Tibial artery (tissue), 4 donors: ENCODE data around the gene CYP20A1.

Experiments
- DNase-seq, 2 donors: peaks; one replicate each; pipeline ENCODE4 v3.0.0-alpha.2; 2019
- H3K27ac ChIP-seq, 2 donors: fragments of 200-600 bp; sonication (generic) in 1 of 2; 1 replicate in 1 of 2; 2 replicates in 1 of 2; pipeline ENCODE4 v1.5.1; 2018 to 2019; ENCODE audit warnings: mild to moderate bottlenecking in 1 of 2
- H3K27me3 ChIP-seq, 2 donors: fragments of 200-600 bp; sonication (generic) in 1 of 2; one replicate each; pipeline versions ENCODE4 v1.5.1 to v1.6.0; 2016 to 2019
- H3K36me3 ChIP-seq, 3 donors: fragments of 200-600 bp; sonication (generic) in 2 of 3; one replicate each; pipeline ENCODE4 v1.5.1; 2016 to 2019; ENCODE audit warnings: mild to moderate bottlenecking in 2 of 3
- H3K4me1 ChIP-seq, 4 donors: fragments of 200-600 bp; sonication (generic) in 2 of 4; 1 replicate in 3 of 4; 2 replicates in 1 of 4; pipeline ENCODE4 v1.5.1; 2016 to 2019
- H3K4me3 ChIP-seq, 2 donors: fragments of 200-600 bp; sonication (generic) in 1 of 2; 1 replicate in 1 of 2; 2 replicates in 1 of 2; pipeline ENCODE4 v1.5.1; 2018 to 2019; ENCODE audit warnings: mild to moderate bottlenecking in 2 of 2
- H3K9me3 ChIP-seq, 3 donors: fragments of 200-600 bp; sonication (generic) in 1 of 3; one replicate each; pipeline ENCODE4 v1.5.1; 2016 to 2019
- intact Hi-C: fragments of 100-400 bp; cut with DNase I; formaldehyde crosslinking; loops from one replicate; pipeline ENCODE4 v1.15.0; 2023; ENCODE audit warnings: low total_unique reads
- TF ChIP-seq, protein P1 (sequence below), 2 experiments: fragments of 200-600 bp in 1 of 2; fragments of 450-650 bp in 1 of 2; IDR thresholded peaks; one replicate each; pipeline ENCODE4 v1.5.1; 2017 to 2019; ENCODE audit warnings: antibody characterized with exemption in 2 of 2, mild to moderate bottlenecking in 1 of 2, moderate library complexity in 1 of 2

CYP20A1 gene

DNA sequence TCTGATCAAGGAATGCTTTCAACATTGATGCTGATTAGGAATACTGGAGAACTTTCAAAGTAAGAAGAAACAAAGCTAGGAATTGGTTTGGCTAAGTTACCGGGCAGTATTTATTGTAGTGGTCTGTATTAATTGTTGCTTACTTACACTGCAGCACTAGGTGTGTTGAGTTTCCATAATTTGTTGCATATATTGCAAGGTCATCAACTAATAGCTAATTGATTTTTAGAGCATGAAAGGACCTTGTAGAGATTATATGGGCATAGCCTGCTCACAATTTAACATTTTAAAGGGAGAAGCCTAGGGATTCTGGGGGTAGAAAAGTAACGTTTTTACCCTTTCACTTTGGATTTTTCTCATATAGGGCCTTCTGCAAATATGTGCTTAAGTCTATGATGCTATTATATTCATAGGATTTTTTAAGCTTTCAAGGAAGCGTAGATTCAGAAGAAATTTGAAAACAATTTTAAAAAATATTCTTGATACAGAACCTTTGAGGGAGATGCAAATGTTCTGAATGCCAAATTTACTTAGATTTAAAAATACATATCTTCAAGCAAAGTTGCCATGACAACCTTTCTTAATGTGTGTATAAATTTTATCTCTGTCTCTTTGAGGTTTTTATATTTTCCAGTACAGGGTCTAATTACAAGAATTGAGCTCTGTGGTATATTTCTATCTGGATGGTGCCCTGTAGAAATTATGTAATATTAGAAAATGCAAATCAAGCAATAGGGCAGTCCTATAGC lies 72.0 kb downstream of the CYP20A1 start:
- peaks cover 11 to 19% (median 13%) of the 10 kb centered on the region in 3 donors for H3K36me3 ChIP-seq
- no peaks in the 10 kb centered on the region for H3K27me3 ChIP-seq
- no peak for DNase-seq
- no peaks in the 10 kb centered on the region for H3K4me1 ChIP-seq
- TF ChIP-seq, protein P1, sequence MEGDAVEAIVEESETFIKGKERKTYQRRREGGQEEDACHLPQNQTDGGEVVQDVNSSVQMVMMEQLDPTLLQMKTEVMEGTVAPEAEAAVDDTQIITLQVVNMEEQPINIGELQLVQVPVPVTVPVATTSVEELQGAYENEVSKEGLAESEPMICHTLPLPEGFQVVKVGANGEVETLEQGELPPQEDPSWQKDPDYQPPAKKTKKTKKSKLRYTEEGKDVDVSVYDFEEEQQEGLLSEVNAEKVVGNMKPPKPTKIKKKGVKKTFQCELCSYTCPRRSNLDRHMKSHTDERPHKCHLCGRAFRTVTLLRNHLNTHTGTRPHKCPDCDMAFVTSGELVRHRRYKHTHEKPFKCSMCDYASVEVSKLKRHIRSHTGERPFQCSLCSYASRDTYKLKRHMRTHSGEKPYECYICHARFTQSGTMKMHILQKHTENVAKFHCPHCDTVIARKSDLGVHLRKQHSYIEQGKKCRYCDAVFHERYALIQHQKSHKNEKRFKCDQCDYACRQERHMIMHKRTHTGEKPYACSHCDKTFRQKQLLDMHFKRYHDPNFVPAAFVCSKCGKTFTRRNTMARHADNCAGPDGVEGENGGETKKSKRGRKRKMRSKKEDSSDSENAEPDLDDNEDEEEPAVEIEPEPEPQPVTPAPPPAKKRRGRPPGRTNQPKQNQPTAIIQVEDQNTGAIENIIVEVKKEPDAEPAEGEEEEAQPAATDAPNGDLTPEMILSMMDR (IDR thresholded peaks at IDR 0.05), result no peak
- H3K27ac ChIP-seq, result no peak overlapping the region
- intact Hi-C loops, result no loop called here
- H3K9me3 ChIP-seq, result no peaks in the 10 kb centered on the region
- no peak overlapping the region for H3K4me3 ChIP-seq

DNA sequence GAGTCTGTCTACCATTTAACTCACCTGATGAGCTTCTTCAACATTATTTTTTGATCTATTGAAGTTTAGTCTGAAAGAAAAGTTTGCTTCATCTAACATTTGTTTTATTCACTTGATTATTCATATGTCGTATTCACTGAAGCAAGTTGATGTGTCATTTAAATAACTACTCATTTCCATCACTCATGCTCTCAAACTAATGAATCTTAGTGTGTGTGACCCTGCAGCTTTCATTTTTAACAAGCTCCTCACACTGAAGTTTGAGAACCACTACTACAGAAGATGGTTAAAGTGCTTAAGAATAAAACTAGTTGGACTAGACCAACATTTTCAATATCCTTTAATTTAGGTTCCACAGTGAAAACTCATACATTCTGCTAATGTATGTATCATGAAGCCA lies 87.5 kb downstream of the CYP20A1 start:
- DNase-seq, result no peak
- Histone ChIP-seq H3K4me1 (peaks cover 0 to 27% (median 10%) of the 10 kb centered on the region in 4 donors), H3K27ac (no peak overlapping the region), H3K36me3 (no peaks in the 10 kb centered on the region), H3K27me3 (no peaks in the 10 kb centered on the region), H3K9me3 (no peaks in the 10 kb centered on the region), H3K4me3 (no peak overlapping the region)
- intact Hi-C loops, result no loop called here
- TF ChIP-seq, protein P1 (IDR thresholded peaks at IDR 0.05), result no peak

DNA sequence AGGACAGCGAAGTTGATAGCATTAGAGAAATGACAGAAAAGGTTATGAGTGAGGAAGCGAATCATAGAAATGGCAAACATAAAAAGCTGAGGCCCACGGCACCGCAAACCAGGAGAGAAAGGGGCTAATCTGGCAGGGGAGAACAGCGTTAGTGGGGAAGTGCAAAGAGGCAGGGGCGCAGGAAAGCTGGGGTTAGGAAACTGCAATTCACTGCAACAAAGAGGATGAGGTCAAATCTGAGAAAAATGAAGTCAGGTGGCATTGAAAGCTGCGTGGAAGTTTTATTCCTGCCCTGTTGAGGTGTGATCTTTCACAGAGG lies 88.7 kb downstream of the CYP20A1 start:
- Histone ChIP-seq H3K4me1 (peaks cover 0 to 27% (median 10%) of the 10 kb centered on the region in 4 donors), H3K27me3 (no peaks in the 10 kb centered on the region), H3K9me3 (no peaks in the 10 kb centered on the region), H3K4me3 (peak overlapping the region; percentile 96 to 99), H3K27ac (peak overlapping the region; percentile 85 to 90), H3K36me3 (no peaks in the 10 kb centered on the region)
- TF ChIP-seq, protein P1 (IDR thresholded peaks at IDR 0.05), result no peak
- intact Hi-C loops, result no loop called here
- DNase-seq, result no peak

DNA sequence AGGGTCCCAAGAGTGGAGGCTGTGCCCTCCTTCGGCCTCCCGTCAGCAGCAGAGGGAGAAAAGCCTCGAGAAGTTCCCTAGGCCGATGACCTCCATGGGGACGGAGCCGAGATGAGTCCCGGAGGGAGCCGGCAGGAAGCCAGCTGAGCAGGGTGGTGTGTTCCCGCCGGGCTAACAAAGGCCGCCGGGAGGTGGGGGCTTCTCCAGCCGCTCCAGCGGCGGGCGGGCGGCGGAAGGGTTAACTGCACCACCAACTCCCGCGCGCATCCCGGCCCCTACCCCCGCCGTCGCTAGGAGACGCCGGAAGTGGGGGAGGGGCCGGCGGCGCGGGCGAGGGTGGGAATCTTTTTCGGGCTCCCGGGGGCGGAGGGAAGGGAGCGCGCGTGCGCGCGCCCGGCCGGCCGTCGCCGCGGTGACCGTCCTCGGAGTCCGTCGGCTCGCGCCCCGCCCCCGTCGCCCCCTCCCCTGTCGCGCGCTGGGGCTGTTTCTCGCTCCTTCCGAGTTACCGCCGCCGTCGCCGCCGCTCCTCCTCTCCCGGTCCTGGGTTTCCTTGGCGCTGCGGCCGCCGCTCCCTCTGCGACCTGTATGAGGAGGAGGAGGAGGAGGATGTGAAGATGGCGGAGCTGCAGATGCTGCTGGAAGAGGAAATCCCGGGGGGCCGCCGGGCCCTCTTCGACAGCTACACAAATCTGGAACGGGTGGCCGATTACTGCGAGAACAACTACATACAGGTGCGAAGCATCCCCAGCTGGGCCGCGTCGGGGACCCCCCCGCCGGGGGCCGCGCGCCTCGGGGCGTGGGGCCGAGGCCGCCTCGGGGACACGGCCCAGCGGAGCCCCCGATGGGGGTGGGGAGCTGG lies 89.3 kb downstream of the CYP20A1 start, which contains the start of gene ABI2:
Gene ABI2 (plus strand): TSS at position 494 of the 859 bp plus-strand sequence. CDS start 121 bp downstream, at position 615.
- Histone ChIP-seq H3K4me3 (peak within 1 kb of the TSS; percentile 96 to 99), H3K36me3 (no peaks in the 10 kb centered on the region), H3K27me3 (no peaks in the 10 kb centered on the region), H3K27ac (peak within 1 kb of the TSS; percentile 85 to 90), H3K9me3 (no peaks in the 10 kb centered on the region), H3K4me1 (peaks cover 0 to 27% (median 10%) of the 10 kb centered on the region in 4 donors)
- TF ChIP-seq, protein P1 (IDR thresholded peaks at IDR 0.05), result no peak
- intact Hi-C loops, result no loop called here
- DNase-seq, result peak; percentile 66 to 89

DNA sequence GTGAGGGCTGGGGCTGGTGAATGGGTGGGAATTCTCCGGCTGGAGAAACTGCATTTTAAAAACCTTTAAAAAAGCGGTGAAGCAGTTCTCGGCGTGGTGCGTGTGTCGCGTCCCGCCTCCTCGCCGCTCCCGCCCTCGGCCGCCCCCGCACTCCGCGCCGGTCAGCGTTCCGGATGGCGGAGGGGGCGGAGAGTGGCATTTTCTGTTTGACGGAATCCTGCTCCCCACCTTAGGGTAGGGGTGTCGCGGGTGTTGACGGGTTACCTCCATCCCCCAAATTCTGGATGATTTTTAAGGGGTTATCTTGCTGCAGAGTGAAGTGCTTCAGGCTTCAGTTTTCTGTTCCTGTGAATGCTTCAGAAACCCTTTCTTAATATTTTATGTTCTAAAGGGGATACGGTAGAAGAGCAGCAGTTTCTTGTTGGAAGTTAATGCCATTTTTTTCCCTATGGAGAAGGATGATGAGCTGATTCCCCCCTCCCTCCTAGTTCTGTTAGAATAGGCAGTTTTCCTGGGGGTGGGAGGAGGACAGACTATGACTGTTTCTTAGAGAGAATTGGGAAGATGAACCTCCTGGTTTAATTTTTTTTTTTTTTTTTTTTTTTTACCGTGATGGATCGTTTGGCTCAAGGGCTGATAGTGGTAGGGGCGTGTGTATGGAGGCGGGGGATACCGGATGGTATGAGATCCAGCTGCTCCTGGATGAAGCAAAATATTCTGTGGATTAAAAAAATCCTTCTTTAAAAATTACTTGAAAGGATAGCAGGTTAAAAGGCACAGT lies 90.1 kb downstream of the CYP20A1 start:
- TF ChIP-seq, protein P1 (IDR thresholded peaks at IDR 0.05), result no peak
- peaks cover 0 to 27% (median 10%) of the 10 kb centered on the region in 4 donors for H3K4me1 ChIP-seq
- no peaks in the 10 kb centered on the region for H3K9me3 ChIP-seq
- no peaks in the 10 kb centered on the region for H3K27me3 ChIP-seq
- no peaks in the 10 kb centered on the region for H3K36me3 ChIP-seq
- peak overlapping the region; percentile 85 to 90 for H3K27ac ChIP-seq
- peak overlapping the region; percentile 96 to 99 for H3K4me3 ChIP-seq
- DNase-seq, result peak in 1 of 2 donors; percentile 72
- intact Hi-C loops, result no loop called here
